Measurements from ENCODE around the gene NCAM2. TPM values are rescaled to one million over a fixed set of nuclear protein-coding genes. Genes with fewer than 3 reads are reported as not detected.

The NCAM2 gene
- total and polyA plus RNA-seq, 2 experiments from 2014 or later: 0.36 to 0.83 TPM

- TF ChIP-seq, protein P1, sequence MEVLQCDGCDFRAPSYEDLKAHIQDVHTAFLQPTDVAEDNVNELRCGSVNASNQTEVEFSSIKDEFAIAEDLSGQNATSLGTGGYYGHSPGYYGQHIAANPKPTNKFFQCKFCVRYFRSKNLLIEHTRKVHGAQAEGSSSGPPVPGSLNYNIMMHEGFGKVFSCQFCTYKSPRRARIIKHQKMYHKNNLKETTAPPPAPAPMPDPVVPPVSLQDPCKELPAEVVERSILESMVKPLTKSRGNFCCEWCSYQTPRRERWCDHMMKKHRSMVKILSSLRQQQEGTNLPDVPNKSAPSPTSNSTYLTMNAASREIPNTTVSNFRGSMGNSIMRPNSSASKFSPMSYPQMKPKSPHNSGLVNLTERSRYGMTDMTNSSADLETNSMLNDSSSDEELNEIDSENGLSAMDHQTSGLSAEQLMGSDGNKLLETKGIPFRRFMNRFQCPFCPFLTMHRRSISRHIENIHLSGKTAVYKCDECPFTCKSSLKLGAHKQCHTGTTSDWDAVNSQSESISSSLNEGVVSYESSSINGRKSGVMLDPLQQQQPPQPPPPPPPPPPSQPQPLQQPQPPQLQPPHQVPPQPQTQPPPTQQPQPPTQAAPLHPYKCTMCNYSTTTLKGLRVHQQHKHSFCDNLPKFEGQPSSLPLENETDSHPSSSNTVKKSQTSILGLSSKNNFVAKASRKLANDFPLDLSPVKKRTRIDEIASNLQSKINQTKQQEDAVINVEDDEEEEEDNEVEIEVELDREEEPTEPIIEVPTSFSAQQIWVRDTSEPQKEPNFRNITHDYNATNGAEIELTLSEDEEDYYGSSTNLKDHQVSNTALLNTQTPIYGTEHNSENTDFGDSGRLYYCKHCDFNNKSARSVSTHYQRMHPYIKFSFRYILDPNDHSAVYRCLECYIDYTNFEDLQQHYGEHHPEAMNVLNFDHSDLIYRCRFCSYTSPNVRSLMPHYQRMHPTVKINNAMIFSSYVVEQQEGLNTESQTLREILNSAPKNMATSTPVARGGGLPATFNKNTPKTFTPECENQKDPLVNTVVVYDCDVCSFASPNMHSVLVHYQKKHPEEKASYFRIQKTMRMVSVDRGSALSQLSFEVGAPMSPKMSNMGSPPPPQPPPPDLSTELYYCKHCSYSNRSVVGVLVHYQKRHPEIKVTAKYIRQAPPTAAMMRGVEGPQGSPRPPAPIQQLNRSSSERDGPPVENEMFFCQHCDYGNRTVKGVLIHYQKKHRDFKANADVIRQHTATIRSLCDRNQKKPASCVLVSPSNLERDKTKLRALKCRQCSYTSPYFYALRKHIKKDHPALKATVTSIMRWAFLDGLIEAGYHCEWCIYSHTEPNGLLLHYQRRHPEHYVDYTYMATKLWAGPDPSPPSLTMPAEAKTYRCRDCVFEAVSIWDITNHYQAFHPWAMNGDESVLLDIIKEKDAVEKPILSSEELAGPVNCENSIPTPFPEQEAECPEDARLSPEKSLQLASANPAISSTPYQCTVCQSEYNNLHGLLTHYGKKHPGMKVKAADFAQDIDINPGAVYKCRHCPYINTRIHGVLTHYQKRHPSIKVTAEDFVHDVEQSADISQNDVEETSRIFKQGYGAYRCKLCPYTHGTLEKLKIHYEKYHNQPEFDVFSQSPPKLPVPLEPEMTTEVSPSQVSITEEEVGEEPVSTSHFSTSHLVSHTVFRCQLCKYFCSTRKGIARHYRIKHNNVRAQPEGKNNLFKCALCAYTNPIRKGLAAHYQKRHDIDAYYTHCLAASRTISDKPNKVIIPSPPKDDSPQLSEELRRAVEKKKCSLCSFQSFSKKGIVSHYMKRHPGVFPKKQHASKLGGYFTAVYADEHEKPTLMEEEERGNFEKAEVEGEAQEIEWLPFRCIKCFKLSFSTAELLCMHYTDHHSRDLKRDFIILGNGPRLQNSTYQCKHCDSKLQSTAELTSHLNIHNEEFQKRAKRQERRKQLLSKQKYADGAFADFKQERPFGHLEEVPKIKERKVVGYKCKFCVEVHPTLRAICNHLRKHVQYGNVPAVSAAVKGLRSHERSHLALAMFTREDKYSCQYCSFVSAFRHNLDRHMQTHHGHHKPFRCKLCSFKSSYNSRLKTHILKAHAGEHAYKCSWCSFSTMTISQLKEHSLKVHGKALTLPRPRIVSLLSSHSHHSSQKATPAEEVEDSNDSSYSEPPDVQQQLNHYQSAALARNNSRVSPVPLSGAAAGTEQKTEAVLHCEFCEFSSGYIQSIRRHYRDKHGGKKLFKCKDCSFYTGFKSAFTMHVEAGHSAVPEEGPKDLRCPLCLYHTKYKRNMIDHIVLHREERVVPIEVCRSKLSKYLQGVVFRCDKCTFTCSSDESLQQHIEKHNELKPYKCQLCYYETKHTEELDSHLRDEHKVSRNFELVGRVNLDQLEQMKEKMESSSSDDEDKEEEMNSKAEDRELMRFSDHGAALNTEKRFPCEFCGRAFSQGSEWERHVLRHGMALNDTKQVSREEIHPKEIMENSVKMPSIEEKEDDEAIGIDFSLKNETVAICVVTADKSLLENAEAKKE (CRISPR knock-in tag; IDR thresholded peaks at IDR 0.05): no peak
- TF ChIP-seq POLR2AphosphoS5 (IDR thresholded peaks at IDR 0.05; ENCODE audit: low read depth): no peak
- TF ChIP-seq NANOG (IDR thresholded peaks at IDR 0.05; ENCODE audit: borderline replicate concordance): no peak
- TF ChIP-seq JUNB (IDR thresholded peaks at IDR 0.05; ENCODE audit: unreplicated experiment): no peak
- no peak for TF ChIP-seq ZNF114 (CRISPR knock-in tag; IDR thresholded peaks at IDR 0.05)
- no peak for TF ChIP-seq REST (IDR thresholded peaks at IDR 0.05; ENCODE audit: unreplicated experiment)
- TF ChIP-seq CREB1 (CRISPR knock-in tag; IDR thresholded peaks at IDR 0.05; ENCODE audit: low read depth): no peak
- TF ChIP-seq EZH2phosphoT487 (IDR thresholded peaks at IDR 0.05; ENCODE audit: unreplicated experiment): no peak
- no peak for TF ChIP-seq ZNF331 (CRISPR knock-in tag; IDR thresholded peaks at IDR 0.05; ENCODE audit: low read depth)
- TF ChIP-seq ETS1 (IDR thresholded peaks at IDR 0.05): no peak
Measured at GRCh38 chr21:21007606-21008005, 9.4 kb downstream of the NCAM2 start (continued).

Data from GM23338 (cell line).